HepG2 (cell line): ENCODE measurements around the gene PAFAH1B1. TPM values are rescaled to one million over a fixed set of nuclear protein-coding genes. Genes with fewer than 3 reads are reported as not detected.

ENCODE experiments used
- ATAC-seq: fragments of 200-7000 bp; cut with Tn5 transposase; 3 replicates; pipeline ENCODE4 v1.9.1; 2020; ENCODE audit warnings: mild to moderate bottlenecking, moderate library complexity
- BruUV-seq: library from RNA; stranded (reverse); fragments of 400-500 nt; replicated peaks from 2 replicates; lab custom pipeline; 2021; lab: Mats Ljungman, UMichigan
- CTCF ChIA-PET: fragments of 300-600 bp; formaldehyde crosslinking; extraction: SDS; loops from one replicate; lab custom pipeline; 2021; ENCODE audit warnings: low total read pairs, inconsistent platforms, low intra/inter-chr PET ratio; lab: Yijun Ruan, JAX
- POLR2A ChIA-PET: fragments of 350-600 bp; sonication (Branson Sonifier 250); formaldehyde crosslinking; loops from one replicate; lab custom pipeline; 2020; ENCODE audit warnings: antibody characterized with exemption, inconsistent platforms; lab: Yijun Ruan, JAX
- DNase-seq: peaks from one replicate; pipeline ENCODE4 v3.0.0-alpha.2; 2015; ENCODE audit warnings: low spot score
- FAIRE-seq: peaks from 3 replicates; lab custom pipeline; 2011; peaks lifted over from hg19 to GRCh38; lab: Jason Lieb, UNC
- H2AFZ ChIP-seq: one replicate; pipeline ENCODE4 v1.6.1; 2011; ENCODE audit warnings: low read length, inconsistent platforms
- H3K27ac ChIP-seq: fragments of 300-600 bp; 3 replicates; pipeline ENCODE4 v1.8.0; 2011; ENCODE audit warnings: mixed run types, mild to moderate bottlenecking, mixed read lengths, low read length, inconsistent platforms; ENCODE audit not compliant: insufficient read depth; ENCODE audit errors: extremely low read length
- H3K27me3 ChIP-seq, 2 experiments: fragments of 200-600 bp in 1 of 2; 2 replicates in 1 of 2; 3 replicates in 1 of 2; pipeline versions ENCODE4 v1.6.0 to v1.8.0; 2011; ENCODE audit warnings: low read length in 2 of 2, mild to moderate bottlenecking in 2 of 2, moderate library complexity in 2 of 2, inconsistent platforms in 1 of 2; ENCODE audit not compliant: insufficient read depth in 2 of 2, control insufficient read depth in 1 of 2
- H3K36me3 ChIP-seq, 2 experiments: fragments of 200-600 bp in 1 of 2; replicated peaks in 1 of 2; 2 replicates in 1 of 2; 3 replicates in 1 of 2; pipeline versions ENCODE4 v1.5.1 to v1.8.0; 2011; ENCODE audit warnings: low read length in 2 of 2, inconsistent platforms in 1 of 2; ENCODE audit not compliant: insufficient read depth in 2 of 2, control insufficient read depth in 1 of 2
- H3K4me1 ChIP-seq: 2 replicates; pipeline ENCODE4 v1.5.1; 2012; ENCODE audit warnings: low read length, inconsistent platforms; ENCODE audit not compliant: insufficient read depth
- H3K4me2 ChIP-seq: 2 replicates; pipeline ENCODE4 v1.6.0; 2011; ENCODE audit warnings: low read depth, low read length, inconsistent platforms
- H3K4me3 ChIP-seq, 3 experiments: fragments of 200-600 bp in 1 of 3; sonication (generic), shearing (Covaris generic) in 1 of 3; replicated peaks in 1 of 3; 2 replicates each; pipeline ENCODE4 v1.5.1; 2011 to 2016; ENCODE audit warnings: low read length in 3 of 3, inconsistent platforms in 2 of 3, low read depth in 2 of 3, mild to moderate bottlenecking in 2 of 3, control low read depth in 1 of 3, mixed read lengths in 1 of 3; ENCODE audit not compliant: insufficient read depth in 1 of 3
- H3K79me2 ChIP-seq: one replicate; pipeline ENCODE4 v1.6.1; 2011; ENCODE audit warnings: low read length, inconsistent platforms; ENCODE audit not compliant: insufficient read depth
- H3K9ac ChIP-seq: 2 replicates; pipeline ENCODE4 v1.6.0; 2011; ENCODE audit warnings: mild to moderate bottlenecking, low read depth, low read length, inconsistent platforms; ENCODE audit not compliant: insufficient read depth
- H3K9me3 ChIP-seq: 2 replicates; pipeline ENCODE4 v1.5.1; 2012; ENCODE audit warnings: mild to moderate bottlenecking, low read length
- H4K20me1 ChIP-seq: 2 replicates; pipeline ENCODE4 v1.6.0; 2011; ENCODE audit warnings: inconsistent platforms, mild to moderate bottlenecking, low read length, moderate library complexity; ENCODE audit not compliant: insufficient read depth
- ATF7-NPFF ChIP-seq: sonication (generic); formaldehyde crosslinking; IDR thresholded peaks from 2 replicates; pipeline ENCODE4 v1.8.1; 2023; ENCODE audit warnings: mild to moderate bottlenecking, low read depth, missing genetic modification reagents, moderate library complexity
- CBX2 ChIP-seq, 2 experiments: fragments of 200-600 bp in 1 of 2; sonication (generic); formaldehyde crosslinking in 1 of 2; IDR thresholded peaks; 2 replicates each; pipeline versions ENCODE4 v1.7.0 to v1.8.1; 2018 to 2022; ENCODE audit warnings: low read depth in 2 of 2, low read length in 1 of 2, mild to moderate bottlenecking in 1 of 2, missing genetic modification reagents in 1 of 2
- EHMT2 ChIP-seq: fragments of 200-600 bp; sonication (generic); IDR thresholded peaks from 2 replicates; pipeline ENCODE4 v1.7.0; 2017; ENCODE audit warnings: antibody characterized with exemption, low read depth, low read length, borderline replicate concordance
- HDAC1 ChIP-seq: sonication (generic); formaldehyde crosslinking; IDR thresholded peaks from 2 replicates; pipeline ENCODE4 v1.5.1; 2020; ENCODE audit warnings: mild to moderate bottlenecking, missing genetic modification reagents
- HNRNPL ChIP-seq: fragments of 200-400 bp; formaldehyde crosslinking; IDR thresholded peaks from 2 replicates; pipeline ENCODE4 v1.6.1; 2017; ENCODE audit warnings: mild to moderate bottlenecking, low read depth, low read length
- JUNB ChIP-seq: sonication (generic); formaldehyde crosslinking; IDR thresholded peaks from 2 replicates; pipeline ENCODE4 v1.8.0; 2022; ENCODE audit warnings: missing genetic modification reagents, mild to moderate bottlenecking, borderline replicate concordance
- PLRG1 ChIP-seq: fragments of 450-650 bp; conservative IDR thresholded peaks from 2 replicates; pipeline ENCODE4 v1.6.1; 2016
- PLSCR1 ChIP-seq: sonication (generic); formaldehyde crosslinking; IDR thresholded peaks from 2 replicates; pipeline ENCODE4 v1.5.0; 2020; ENCODE audit warnings: missing genetic modification reagents, mild to moderate bottlenecking, borderline replicate concordance
- TCF7L2 ChIP-seq: IDR thresholded peaks from 2 replicates; pipeline ENCODE4 v1.6.1; 2011; ENCODE audit warnings: mild to moderate bottlenecking, low read depth, low read length, moderate library complexity
- whole genome bisulfite sequencing: methylation state at CpG from one replicate; pipeline ENCODE4 v1.1.6; 2017; ENCODE audit warnings: low lambda C conversion rate; 5-methylcytosine and 5-hydroxymethylcytosine counted together
- in situ Hi-C: cut with HindIII; loops from 2 replicates; pipeline ENCODE4 v1.10.0; 2017; ENCODE audit warnings: low pct_unique_long_range_greater_than_20kb; ENCODE audit not compliant: extremely low pct_ligation_motif_present
- intact Hi-C: fragments of 100-400 bp; cut with micrococcal nuclease; formaldehyde crosslinking; loops from one replicate; pipeline ENCODE4 v1.10.0; 2022; ENCODE audit not compliant: unreplicated experiment
- polyA plus RNA-seq, 8 experiments: library from polyadenylated mRNA; depleted of rRNA in 3 of 8; stranded (reverse) in 7 of 8; unstranded in 1 of 8; fragments of >200 nt; fragmentation: Illumina TruSeq in 4 of 8; extraction: Trizol in 4 of 8; gene quantifications; 2 replicates each; pipeline versions ENCODE4 v1.2.1 to v1.2.3, GENCODE V29; 2011 to 2016; ENCODE audit warnings: low read depth in 4 of 8, missing spikeins in 1 of 8, mixed read lengths in 1 of 8; ENCODE audit not compliant: insufficient read depth in 1 of 8
- total RNA-seq, 5 experiments: library from RNA; depleted of rRNA; stranded (reverse); fragments of >200 nt; fragmentation: Illumina TruSeq; extraction: Trizol; gene quantifications; 2 replicates each; pipeline ENCODE4 v1.2.3, GENCODE V29; 2016; ENCODE audit warnings: low read depth in 1 of 5
- TF ChIP-seq, protein P1 (sequence below): sonication (generic); formaldehyde crosslinking; IDR thresholded peaks from 2 replicates; pipeline ENCODE4 v1.4.0; 2020; ENCODE audit warnings: mild to moderate bottlenecking, missing genetic modification reagents
- TF ChIP-seq, protein P2 (sequence below): IDR thresholded peaks from 2 replicates; pipeline ENCODE4 v1.6.1; 2016; ENCODE audit warnings: missing compliant biosample characterization, missing genetic modification reagents, borderline replicate concordance
- TF ChIP-seq, protein P3 (sequence below): sonication (generic); formaldehyde crosslinking; IDR thresholded peaks from 2 replicates; pipeline ENCODE4 v1.8.1; 2023; ENCODE audit warnings: mild to moderate bottlenecking, missing genetic modification reagents, borderline replicate concordance

Gene PAFAH1B1
- total and polyA plus RNA-seq, 2 of the 13 experiments (the other 11 are each of a cell fraction or from before 2014, with no cell fraction given): 46.0 to 64.9 TPM

- Histone ChIP-seq H3K4me1 (no peaks in the 10 kb centered on the region), H3K9me3 (no peaks in the 10 kb centered on the region), H3K4me2 (no peak overlapping the region), H3K27ac (no peak overlapping the region), H3K4me3 (no peak overlapping the region), H2AFZ (no peak overlapping the region), H3K9ac (no peak overlapping the region), H3K27me3 (no peaks in the 10 kb centered on the region), H3K79me2 (peaks cover under 1% of the 10 kb centered on the region)
- in situ Hi-C loops (no loop called here), intact Hi-C loops (no loop called here)
- POLR2A ChIA-PET: no interaction called here
- 77% methylated on average over 6 of the region's 6 CpGs for WGBS
- no TSS peak for BruUV-seq
- CTCF ChIA-PET: no interaction called here
- no peak for ATAC-seq
- FAIRE-seq: no peak
- no peak for TF ChIP-seq CBX2 (IDR thresholded peaks at IDR 0.05; ENCODE audit: low read depth, low read length)
- TF ChIP-seq CBX2 (CRISPR knock-in tag; IDR thresholded peaks at IDR 0.05; ENCODE audit: low read depth): no peak
- TF ChIP-seq HDAC1 (CRISPR knock-in tag): no peak
- TF ChIP-seq ATF7-NPFF (CRISPR knock-in tag): no peak
- TF ChIP-seq, protein P1, sequence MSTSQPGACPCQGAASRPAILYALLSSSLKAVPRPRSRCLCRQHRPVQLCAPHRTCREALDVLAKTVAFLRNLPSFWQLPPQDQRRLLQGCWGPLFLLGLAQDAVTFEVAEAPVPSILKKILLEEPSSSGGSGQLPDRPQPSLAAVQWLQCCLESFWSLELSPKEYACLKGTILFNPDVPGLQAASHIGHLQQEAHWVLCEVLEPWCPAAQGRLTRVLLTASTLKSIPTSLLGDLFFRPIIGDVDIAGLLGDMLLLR: no peak
- no peak for TF ChIP-seq EHMT2
- TF ChIP-seq, protein P2, sequence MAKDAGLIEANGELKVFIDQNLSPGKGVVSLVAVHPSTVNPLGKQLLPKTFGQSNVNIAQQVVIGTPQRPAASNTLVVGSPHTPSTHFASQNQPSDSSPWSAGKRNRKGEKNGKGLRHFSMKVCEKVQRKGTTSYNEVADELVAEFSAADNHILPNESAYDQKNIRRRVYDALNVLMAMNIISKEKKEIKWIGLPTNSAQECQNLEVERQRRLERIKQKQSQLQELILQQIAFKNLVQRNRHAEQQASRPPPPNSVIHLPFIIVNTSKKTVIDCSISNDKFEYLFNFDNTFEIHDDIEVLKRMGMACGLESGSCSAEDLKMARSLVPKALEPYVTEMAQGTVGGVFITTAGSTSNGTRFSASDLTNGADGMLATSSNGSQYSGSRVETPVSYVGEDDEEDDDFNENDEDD: no peak
- TF ChIP-seq PLRG1: no peak
- no peak for TF ChIP-seq HNRNPL
- no peak for TF ChIP-seq PLSCR1 (CRISPR knock-in tag)
- no peak for TF ChIP-seq JUNB (CRISPR knock-in tag)
- TF ChIP-seq, protein P3, sequence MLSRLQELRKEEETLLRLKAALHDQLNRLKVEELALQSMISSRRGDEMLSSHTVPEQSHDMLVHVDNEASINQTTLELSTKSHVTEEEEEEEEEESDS (CRISPR knock-in tag): no peak
- TF ChIP-seq TCF7L2: no peak
- TF ChIP-seq, all 625 proteins: peak for 0
- no peaks in the 10 kb centered on the region for H4K20me1 ChIP-seq
- peaks cover 6 to 33% of the 10 kb centered on the region in 2 experiments for H3K36me3 ChIP-seq
- no peak for DNase-seq
Measured at GRCh38 chr17:2644971-2645370, 51.5 kb downstream of the PAFAH1B1 start.
